ENCODE results near the gene LRRTM4.

The LRRTM4 gene

DNA sequence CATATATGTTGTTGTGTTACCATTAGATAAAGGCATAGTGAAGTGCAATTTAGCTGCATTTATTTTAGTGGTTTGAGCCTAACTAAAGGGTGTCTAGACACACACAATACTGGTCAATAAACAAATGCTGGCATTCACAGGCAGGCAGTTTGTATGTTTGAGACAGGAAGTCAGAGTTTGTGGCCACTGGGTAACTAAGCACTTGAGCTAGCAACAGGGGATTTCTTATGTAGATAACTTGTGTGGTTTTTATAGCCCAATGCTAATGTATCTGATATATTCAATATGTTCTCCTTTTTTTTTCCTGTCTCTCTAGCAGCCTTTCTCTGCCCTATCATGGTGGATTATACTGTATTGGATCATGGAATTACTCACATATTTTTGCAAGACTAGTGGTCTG lies 38.1 kb downstream of the LRRTM4 start:
- Histone ChIP-seq H3K4me3 (no peak overlapping the region), H3K27ac (no peak overlapping the region)

DNA sequence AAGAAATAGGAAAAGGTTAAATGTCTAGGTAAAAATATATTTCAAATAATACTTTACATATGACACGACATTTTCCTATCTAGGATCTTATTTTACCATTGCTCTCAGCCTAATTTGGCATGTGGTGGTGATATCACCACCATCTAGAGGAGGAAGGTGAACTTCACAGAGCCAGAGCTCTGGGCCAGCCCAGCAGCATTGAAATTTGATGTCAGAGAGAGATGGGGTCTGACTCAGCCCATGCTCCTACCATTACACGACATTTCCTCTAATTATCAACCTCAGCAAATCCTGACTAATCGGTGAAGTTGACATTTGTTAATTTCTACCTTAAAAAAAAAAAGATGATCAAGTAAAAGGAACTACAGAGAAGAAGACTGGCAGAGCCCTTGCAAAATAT lies 42.3 kb downstream of the LRRTM4 start:
- no peak overlapping the region for H3K27ac ChIP-seq
- H3K4me3 ChIP-seq = no peak overlapping the region

DNA sequence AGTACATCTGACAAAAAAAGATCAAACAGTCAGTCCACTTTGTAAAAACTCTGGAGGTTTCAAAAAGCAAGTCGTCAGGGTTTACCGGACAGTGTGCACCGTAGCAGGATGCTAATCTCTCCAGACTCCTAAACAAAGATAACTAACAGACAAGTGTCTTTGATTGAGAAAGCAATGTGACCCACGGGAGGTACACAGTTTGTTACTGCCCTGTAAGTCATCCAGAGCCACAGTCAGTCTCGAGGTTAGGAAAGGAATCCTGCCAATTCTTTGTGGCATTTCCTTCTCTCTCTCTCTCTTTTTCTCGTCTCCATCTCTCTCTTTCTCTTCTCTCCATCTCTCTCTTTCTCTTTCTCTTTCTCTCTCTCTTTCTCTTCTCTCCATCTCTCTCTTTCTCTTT lies 42.8 kb downstream of the LRRTM4 start:
- Histone ChIP-seq H3K27ac (no peak overlapping the region), H3K4me3 (no peak overlapping the region)

DNA sequence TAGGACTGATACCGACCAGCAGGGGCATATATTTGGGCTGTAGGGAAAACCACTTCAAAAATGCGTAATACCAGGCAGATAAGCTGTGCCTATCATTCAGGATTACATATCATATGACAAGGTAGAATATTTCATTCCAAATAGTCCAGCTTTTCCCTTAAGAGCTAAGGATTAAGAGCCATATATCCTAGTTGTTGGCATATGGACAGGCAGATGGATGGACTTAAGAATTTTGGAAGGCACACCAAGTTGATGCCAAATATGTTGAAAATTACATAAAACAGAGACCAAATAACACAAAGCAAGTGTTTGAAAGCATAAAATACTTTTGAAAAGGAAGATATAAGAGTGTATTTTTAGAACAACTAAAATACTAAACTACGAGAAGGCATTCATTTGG lies 52.1 kb downstream of the LRRTM4 start:
- Histone ChIP-seq H3K27ac (no peak overlapping the region), H3K4me3 (no peak overlapping the region)

DNA sequence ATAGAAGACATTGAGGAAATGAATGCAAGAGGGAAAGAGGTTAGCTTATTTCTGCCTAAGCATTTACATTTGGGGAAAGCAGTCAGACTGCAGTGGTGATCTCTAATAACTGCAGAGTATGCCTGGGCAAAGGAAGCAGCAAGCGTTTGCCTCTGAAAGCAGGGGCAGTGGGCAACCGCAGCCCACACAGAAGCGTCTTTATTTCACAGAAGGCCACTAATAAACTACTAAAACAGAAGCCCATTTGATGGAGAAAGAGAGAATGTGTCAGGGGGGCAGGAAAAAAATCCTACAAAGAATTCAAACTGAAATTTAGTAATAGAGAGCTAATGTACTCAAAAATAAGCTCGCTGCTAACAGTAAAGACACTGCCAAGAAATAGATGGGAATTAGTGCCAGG lies 53.1 kb downstream of the LRRTM4 start:
- Histone ChIP-seq H3K4me3 (no peak overlapping the region), H3K27ac (no peak overlapping the region)

DNA sequence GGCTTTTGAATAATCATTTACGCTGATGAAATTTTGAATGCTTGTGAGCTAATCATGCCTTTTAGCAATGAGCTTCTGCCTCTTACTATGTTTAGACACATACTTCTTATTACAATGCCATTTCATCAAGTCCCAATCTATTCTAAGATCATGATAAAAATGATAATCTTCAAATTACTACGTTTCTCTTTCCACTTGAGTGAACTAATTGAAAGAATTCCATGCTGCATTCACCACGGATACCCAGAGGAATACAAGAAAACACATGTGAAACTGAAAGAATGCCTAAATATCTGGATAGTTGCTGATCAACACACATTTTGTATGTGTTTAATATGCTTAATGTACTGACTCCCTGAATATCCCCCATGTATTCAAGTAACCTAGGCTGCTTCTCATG lies 62.3 kb downstream of the LRRTM4 start:
- H3K4me3 ChIP-seq = no peak overlapping the region
- no peak overlapping the region for H3K27ac ChIP-seq

DNA sequence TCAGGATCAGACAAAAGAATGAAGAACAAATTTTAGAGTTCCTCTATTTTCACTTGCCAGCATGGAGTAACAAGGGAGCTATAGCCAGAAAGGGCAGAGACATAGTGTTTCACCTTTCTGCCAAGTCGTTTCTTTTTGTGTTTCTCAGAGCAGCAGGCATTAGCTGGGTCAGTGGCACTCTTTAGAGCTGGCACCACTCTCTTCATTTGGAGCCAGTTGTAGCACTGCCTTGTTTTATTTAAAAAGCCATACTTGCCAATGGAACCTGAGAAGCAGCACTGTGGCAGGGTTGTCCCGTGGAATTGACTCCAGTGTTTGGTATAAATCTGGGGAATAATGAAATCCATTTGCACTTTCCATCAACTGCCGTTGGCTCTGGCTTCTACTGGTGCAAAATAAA lies 64.0 kb downstream of the LRRTM4 start:
- Histone ChIP-seq H3K4me3 (no peak overlapping the region), H3K27ac (no peak overlapping the region)

DNA sequence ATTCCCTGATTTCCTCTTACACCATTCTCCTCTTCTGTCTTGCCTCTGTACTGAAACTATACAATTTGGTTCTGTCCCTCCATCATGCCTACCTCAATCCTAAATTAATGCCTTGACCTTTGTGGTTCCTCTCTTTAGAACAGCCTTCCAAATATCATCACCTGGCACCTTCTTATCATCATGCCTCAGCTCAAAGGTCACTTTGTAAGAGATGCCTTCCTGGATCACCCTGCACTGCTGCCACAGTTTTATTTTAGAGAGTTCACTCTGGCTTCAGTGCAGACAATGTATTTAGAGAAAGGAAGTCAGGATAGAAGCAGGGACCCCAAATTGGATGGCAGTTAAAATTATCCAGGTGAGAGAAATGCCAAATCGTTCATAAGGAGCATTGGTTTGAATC lies 64.5 kb downstream of the LRRTM4 start:
- Histone ChIP-seq H3K27ac (no peak overlapping the region), H3K4me3 (no peak overlapping the region)

DNA sequence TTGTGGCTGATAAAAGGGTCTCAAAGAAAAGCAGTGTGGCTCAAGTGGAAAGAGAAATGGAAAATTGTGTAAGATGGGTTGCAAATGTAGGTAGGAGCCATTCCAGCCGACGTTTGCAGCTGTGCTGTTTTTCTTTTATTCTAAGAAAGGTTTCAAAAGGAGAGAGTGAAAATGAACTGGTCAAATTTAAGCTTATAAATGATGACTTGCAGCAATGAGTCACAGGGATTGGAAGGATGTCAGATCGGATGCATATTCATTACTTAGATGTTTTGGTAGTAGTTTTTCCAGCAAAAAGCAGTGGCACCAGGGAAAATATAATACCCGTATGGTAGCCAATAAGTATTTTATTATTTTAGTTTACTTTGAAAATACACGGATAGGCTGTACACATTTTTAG lies 79.1 kb downstream of the LRRTM4 start:
- Histone ChIP-seq H3K4me3 (no peak overlapping the region), H3K27ac (no peak overlapping the region)

DNA sequence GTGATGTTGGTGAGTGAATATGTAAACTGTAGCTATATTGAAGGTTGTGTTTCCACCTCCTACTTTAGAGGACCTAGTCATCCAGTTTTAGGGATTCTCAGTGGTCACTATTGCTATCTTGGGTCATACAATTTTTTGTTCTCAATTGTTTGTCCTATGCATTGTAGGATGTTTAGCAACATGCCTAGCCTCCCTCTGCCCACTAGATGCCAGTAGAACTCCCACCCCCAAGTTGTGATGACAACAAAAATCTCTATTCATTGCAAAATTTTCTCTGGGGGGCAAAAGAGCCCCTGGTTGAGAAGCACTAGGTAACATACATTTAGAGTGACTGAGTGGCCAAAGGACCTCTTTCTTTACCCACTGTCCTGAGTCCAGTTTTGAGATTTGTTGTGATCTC lies 87.3 kb downstream of the LRRTM4 start:
- no peak overlapping the region for H3K27ac ChIP-seq
- H3K4me3 ChIP-seq = no peak overlapping the region

DNA sequence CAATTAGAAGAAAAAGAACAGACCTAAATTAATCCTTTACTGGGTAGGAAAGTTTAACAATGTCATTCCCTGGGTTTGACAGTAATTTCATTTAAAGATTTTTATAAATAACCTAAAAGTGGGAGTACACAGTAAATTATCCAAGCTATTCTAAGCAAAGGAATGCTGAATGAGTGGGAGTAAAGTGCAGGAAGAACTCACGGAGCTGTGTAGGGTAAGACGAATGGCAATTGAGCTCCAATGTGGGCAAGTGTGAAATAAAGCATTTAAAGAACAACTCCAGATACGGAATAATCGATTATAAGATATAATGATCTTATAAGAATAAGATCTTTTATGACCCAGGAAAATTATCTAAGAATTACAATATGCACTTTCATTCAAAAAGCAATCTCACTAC lies 93.2 kb downstream of the LRRTM4 start:
- Histone ChIP-seq H3K27ac (no peak overlapping the region), H3K4me3 (no peak overlapping the region)

DNA sequence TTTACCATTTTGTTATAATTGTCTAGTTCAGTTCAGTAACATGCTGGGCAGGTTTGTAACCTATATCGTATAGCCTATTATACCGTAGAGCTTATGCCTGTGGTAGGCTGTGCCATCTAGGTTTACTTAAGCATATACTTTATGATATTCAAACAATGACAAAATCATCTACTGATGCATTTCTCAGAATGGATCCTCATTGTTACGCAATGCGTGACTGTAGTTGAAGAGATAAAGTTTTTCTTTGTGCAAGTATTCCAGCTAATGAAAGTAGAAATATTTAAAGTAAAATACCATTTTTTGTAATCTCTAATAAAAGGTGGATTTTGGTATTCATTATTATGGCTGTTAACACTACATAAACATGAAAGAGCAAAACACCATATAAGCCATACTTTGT lies 100.2 kb downstream of the LRRTM4 start:
- Histone ChIP-seq H3K4me3 (no peak overlapping the region), H3K27ac (no peak overlapping the region)

DNA sequence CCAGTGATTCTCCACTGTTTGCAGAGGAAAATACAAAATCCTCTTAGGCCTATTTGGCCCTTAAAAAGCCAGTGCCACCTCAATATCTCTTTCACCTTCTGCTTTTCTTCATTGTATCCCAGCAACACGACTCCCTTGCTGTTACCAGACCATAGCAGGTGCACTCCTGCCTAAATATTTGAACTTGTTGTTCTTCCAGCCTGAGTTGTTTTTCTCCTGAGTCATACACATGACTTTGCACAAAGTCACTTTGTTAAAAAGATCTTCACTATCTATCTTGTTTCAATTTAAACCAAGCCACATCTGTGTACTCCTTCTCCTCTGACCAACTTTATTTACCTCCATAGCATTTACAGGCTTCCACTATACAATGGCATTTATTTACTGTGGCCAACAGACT lies 103.6 kb downstream of the LRRTM4 start:
- H3K4me3 ChIP-seq = no peak overlapping the region

DNA sequence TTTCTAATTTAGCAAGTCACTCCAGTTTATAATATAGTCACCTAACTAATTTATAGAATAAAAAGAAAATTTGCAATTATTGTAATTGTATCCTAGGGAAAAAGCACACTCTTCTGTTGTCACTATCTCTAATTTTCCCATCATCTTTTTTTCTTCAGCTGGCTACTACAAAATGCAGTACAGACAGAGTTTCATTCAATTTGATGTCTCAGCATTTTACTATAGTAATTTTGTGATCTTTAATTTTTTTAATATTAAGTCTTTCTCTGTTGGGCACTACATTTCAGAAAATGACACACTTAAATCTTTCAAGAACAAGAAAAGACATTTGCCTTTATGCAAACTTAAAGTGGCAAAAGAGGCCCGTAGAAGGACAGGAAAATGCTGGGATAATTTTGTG lies 118.0 kb downstream of the LRRTM4 start:
- Histone ChIP-seq H3K27ac (no peak overlapping the region), H3K4me3 (no peak overlapping the region)

More for the DNA sequence above, 103.6 kb downstream of the LRRTM4 start:
- no peak overlapping the region for H3K27ac ChIP-seq

DNA sequence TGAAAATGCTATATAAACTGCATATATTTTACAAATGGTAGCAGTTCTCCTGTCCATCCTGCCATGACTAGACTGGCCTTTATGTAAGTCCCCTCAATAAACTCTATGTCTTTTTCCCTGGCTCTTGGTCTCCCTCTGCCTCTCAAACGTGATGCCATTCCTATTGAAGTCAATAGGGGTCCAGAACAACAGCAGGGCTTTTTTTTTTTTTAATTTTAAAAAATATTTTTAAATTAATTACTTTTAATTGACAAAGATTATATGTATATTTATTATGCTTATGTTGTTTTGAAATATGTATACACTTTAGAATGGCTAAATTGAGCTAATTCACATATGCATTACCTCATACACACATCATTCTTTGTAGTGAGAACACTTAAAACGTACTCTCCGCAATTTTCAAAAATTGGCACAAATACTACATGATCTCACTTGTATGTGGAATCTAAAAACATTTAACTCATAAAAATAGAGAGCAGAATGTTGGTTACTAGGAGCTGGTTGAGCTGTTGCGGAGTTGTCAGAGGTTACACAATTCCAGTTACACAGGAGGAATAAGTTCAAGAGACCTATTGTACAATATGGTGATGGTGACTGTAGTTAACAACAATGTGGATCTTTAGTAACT lies 123.1 kb downstream of the LRRTM4 start:
- no peak overlapping the region for H3K27ac ChIP-seq
- no peak overlapping the region for H3K4me3 ChIP-seq

DNA sequence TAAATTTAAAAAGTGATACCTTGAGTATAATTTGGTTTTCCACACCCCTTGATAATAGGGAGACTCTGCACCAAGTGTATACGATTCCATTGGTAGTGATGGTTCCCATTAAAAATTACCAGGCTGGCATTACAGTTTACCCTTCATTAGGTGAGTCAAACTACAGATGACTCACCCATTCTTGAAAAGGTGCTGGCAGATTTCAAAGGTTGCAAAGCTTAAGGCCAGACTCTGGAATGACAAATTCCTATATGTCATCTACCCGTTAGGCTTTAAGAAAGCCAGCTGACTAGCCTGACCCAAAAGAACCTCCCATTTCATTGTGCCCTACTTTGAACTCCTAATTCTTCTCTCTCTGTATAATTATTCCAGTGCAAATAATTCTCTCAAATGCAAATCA lies 124.4 kb downstream of the LRRTM4 start:
- no peak overlapping the region for H3K27ac ChIP-seq

DNA sequence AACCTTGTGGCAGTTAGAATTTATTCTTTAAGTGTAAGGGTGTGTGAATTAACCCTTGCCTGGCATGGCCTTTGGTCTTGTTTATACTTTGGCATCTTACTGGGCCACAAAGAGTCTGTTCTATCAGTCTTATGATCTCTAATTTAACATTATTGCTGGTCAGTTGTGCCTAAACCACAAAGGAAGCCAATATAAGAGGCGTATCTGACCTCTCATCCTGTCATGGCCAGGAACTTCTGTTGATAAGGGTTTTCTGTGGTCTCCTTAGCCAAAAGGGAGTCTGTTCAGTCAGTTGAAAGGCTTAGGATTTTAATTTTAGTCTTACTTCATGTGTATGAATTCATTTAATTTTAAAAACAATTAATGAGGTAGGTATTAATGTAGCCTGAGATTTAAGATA lies 127.2 kb downstream of the LRRTM4 start:
- Histone ChIP-seq H3K27ac (no peak overlapping the region), H3K4me3 (no peak overlapping the region)

More for the DNA sequence above, 124.4 kb downstream of the LRRTM4 start:
- H3K4me3 ChIP-seq = no peak overlapping the region

DNA sequence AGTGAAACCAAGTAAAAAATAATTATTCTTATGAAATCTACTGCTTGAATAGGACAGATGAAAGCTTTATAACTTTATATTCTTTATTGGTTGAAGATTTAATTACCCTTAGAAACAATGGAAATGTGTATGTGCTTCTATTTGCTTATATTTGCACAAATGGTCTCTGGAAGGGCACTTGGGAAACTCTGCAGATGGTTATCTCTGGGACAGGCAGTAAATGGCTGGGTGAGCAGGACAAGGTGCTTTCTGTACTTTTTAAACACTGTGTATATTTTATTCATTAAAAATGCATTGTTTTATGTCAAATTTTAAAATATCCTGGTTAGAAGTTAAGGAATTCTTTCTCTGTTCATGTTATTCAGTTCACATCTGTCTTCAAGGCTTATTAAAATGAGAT lies 131.1 kb downstream of the LRRTM4 start:
- Histone ChIP-seq H3K27ac (no peak overlapping the region), H3K4me3 (no peak overlapping the region)

DNA sequence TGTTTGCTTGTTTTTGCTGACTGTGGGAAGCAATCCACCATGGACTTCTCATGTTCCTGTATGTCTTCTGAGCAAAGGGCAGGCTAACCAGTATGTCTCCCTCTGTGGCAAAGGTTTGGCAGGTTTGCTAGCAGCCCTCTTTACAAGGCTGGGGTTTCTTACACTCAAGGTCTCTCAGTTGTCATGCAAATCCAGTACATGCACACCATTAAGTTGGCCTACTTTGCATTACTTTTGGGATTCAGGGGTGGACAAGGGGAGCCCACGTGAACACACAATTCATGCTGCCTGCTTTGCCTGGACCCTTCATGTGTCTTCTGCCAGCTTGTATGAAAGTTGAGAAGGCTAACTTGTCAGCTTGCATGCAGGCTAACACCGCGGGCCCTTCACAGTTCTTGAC lies 134.9 kb downstream of the LRRTM4 start:
- Histone ChIP-seq H3K4me3 (no peak overlapping the region), H3K27ac (no peak overlapping the region)

DNA sequence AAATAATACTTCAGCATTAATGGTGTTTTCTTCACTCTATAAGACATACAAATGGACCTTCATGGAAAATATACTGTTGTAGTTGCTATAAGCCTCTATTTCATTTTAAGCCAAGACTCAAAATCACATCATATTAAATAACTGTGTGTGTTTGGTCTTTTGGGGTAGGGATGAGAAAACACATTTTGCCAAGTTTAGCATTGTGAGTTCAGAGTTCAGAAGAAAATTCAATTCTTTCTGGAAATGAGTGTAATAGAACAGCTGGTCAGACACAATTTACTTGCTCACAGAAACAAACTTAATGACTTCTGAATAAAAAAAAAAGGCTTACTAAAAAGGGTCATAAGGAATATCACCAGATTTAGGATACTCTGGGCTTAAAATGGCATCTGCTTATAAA lies 149.5 kb downstream of the LRRTM4 start:
- Histone ChIP-seq H3K4me3 (no peak overlapping the region), H3K27ac (no peak overlapping the region)

DNA sequence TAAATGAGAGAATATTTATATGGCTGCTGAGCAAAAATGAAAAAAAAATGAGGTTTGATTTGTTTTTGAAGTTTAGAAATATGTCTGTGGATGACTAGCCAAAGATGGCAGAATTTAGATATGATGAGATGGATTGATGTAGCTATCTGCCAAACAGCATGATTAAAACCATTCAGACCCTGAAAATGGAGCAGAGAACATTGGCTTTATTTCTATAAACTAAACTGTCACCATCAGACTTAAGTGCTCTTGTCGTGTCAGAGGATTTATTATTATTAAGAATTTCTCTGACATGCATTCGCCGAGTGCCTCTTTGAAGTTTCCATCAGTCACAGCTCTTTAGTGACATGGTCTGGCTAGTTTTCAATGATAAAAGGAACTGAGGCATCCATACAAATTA lies 151.7 kb downstream of the LRRTM4 start:
- H3K27ac ChIP-seq = no peak overlapping the region
- no peak overlapping the region for H3K4me3 ChIP-seq

DNA sequence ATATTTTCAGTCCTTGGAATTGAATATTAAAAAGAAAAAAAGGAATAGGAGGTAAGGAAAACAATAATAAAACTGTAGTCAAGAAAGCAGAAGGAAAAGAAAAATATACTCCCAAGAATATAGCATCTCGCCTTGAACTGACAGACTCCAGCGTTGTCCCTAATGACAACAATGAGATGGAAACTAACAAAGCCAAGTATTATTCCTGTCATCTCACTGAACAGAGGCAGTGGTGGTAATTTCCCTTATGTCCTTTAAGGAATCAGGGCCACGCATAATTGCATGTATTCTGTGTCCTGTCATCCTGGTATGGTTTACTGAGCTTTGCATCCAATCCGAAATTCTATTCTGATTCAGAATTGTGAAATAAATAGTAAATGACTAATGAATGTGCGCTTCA lies 158.9 kb downstream of the LRRTM4 start:
- H3K27ac ChIP-seq = no peak overlapping the region

DNA sequence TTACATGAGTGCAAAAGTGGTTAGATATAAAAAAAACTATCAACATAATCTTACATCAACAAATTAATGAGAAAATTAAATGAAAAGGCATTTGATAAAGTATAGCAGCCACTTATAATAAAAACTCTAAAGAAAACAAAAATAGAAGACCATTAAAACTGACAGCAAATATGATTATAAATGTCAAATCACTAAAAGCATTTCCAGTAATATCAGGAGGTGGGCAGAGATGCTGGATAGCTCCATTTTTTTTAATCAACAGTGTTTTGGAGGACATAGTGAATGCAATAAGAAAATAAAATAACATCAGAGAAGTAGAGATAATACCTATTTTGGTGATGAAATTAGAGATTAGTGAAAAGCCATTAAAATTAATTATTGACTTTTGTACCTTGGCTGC lies 173.4 kb downstream of the LRRTM4 start:
- Histone ChIP-seq H3K4me3 (no peak overlapping the region), H3K27ac (no peak overlapping the region)

More for the DNA sequence above, 158.9 kb downstream of the LRRTM4 start:
- H3K4me3 ChIP-seq = no peak overlapping the region
